Measurements from ENCODE around the gene PRG2.

PRG2 gene

GRCh38 chr11:57421066-57421465 is 30.6 kb upstream of the PRG2 start:
- no peaks in the 10 kb centered on the region for H3K27me3 ChIP-seq (replicated peaks; ENCODE audit: control insufficient read depth, insufficient read depth, low read length, poor library complexity, severe bottlenecking)
- DNase-seq, result no peak
- H3K4me1 ChIP-seq (ENCODE audit: control insufficient read depth, insufficient read depth, low read length, poor library complexity, severe bottlenecking), result peaks cover 21% of the 10 kb centered on the region
- H3K9me3 ChIP-seq (ENCODE audit: control insufficient read depth, low read length), result no peaks in the 10 kb centered on the region
- H3K27ac ChIP-seq (ENCODE audit: insufficient read depth, low read length, poor library complexity, severe bottlenecking), result no peak overlapping the region
- no peak overlapping the region for H3K4me3 ChIP-seq (ENCODE audit: insufficient read depth, low read depth, low read length, poor library complexity, severe bottlenecking)
- H3K36me3 ChIP-seq (ENCODE audit: control insufficient read depth, insufficient read depth, low read length), result peaks cover 15% of the 10 kb centered on the region

- Histone ChIP-seq H3K9me3 (ENCODE audit: control insufficient read depth, low read length) (no peaks in the 10 kb centered on the region), H3K27me3 (replicated peaks; ENCODE audit: control insufficient read depth, insufficient read depth, low read length, poor library complexity, severe bottlenecking) (no peaks in the 10 kb centered on the region), H3K4me3 (ENCODE audit: insufficient read depth, low read depth, low read length, poor library complexity, severe bottlenecking) (no peak overlapping the region), H3K27ac (ENCODE audit: insufficient read depth, low read length, poor library complexity, severe bottlenecking) (no peak overlapping the region), H3K4me1 (ENCODE audit: control insufficient read depth, insufficient read depth, low read length, poor library complexity, severe bottlenecking) (peaks cover 2% of the 10 kb centered on the region), H3K36me3 (ENCODE audit: control insufficient read depth, insufficient read depth, low read length) (peaks cover 25% of the 10 kb centered on the region)
- DNase-seq, result no peak
These were observed 28.7 kb upstream of the PRG2 start for GRCh38 chr11:57419146-57419545.

- Histone ChIP-seq H3K27ac (ENCODE audit: insufficient read depth, low read length, poor library complexity, severe bottlenecking) (no peak overlapping the region), H3K36me3 (ENCODE audit: control insufficient read depth, insufficient read depth, low read length) (peaks cover 30% of the 10 kb centered on the region), H3K27me3 (replicated peaks; ENCODE audit: control insufficient read depth, insufficient read depth, low read length, poor library complexity, severe bottlenecking) (no peaks in the 10 kb centered on the region), H3K9me3 (ENCODE audit: control insufficient read depth, low read length) (no peaks in the 10 kb centered on the region), H3K4me1 (ENCODE audit: control insufficient read depth, insufficient read depth, low read length, poor library complexity, severe bottlenecking) (no peaks in the 10 kb centered on the region), H3K4me3 (ENCODE audit: insufficient read depth, low read depth, low read length, poor library complexity, severe bottlenecking) (no peak overlapping the region)
- no peak for DNase-seq
These were observed 27.7 kb upstream of the PRG2 start for GRCh38 chr11:57418131-57418530.

GRCh38 chr11:57417056-57417455 is 26.6 kb upstream of the PRG2 start:
- Histone ChIP-seq H3K9me3 (ENCODE audit: control insufficient read depth, low read length) (no peaks in the 10 kb centered on the region), H3K27ac (ENCODE audit: insufficient read depth, low read length, poor library complexity, severe bottlenecking) (no peak overlapping the region), H3K4me1 (ENCODE audit: control insufficient read depth, insufficient read depth, low read length, poor library complexity, severe bottlenecking) (no peaks in the 10 kb centered on the region), H3K4me3 (ENCODE audit: insufficient read depth, low read depth, low read length, poor library complexity, severe bottlenecking) (no peak overlapping the region), H3K27me3 (replicated peaks; ENCODE audit: control insufficient read depth, insufficient read depth, low read length, poor library complexity, severe bottlenecking) (no peaks in the 10 kb centered on the region), H3K36me3 (ENCODE audit: control insufficient read depth, insufficient read depth, low read length) (peaks cover 30% of the 10 kb centered on the region)
- no peak for DNase-seq

GRCh38 chr11:57416436-57416835 is 26.0 kb upstream of the PRG2 start:
- no peaks in the 10 kb centered on the region for H3K9me3 ChIP-seq (ENCODE audit: control insufficient read depth, low read length)
- H3K4me3 ChIP-seq (ENCODE audit: insufficient read depth, low read depth, low read length, poor library complexity, severe bottlenecking), result no peak overlapping the region
- peaks cover 30% of the 10 kb centered on the region for H3K36me3 ChIP-seq (ENCODE audit: control insufficient read depth, insufficient read depth, low read length)
- H3K4me1 ChIP-seq (ENCODE audit: control insufficient read depth, insufficient read depth, low read length, poor library complexity, severe bottlenecking), result no peaks in the 10 kb centered on the region
- H3K27ac ChIP-seq (ENCODE audit: insufficient read depth, low read length, poor library complexity, severe bottlenecking), result no peak overlapping the region
- no peaks in the 10 kb centered on the region for H3K27me3 ChIP-seq (replicated peaks; ENCODE audit: control insufficient read depth, insufficient read depth, low read length, poor library complexity, severe bottlenecking)
- DNase-seq, result no peak

- no peaks in the 10 kb centered on the region for H3K27me3 ChIP-seq (replicated peaks; ENCODE audit: control insufficient read depth, insufficient read depth, low read length, poor library complexity, severe bottlenecking)
- H3K4me3 ChIP-seq (ENCODE audit: insufficient read depth, low read depth, low read length, poor library complexity, severe bottlenecking), result no peak overlapping the region
- H3K27ac ChIP-seq (ENCODE audit: insufficient read depth, low read length, poor library complexity, severe bottlenecking), result no peak overlapping the region
- no peaks in the 10 kb centered on the region for H3K9me3 ChIP-seq (ENCODE audit: control insufficient read depth, low read length)
- DNase-seq, result no peak
- H3K36me3 ChIP-seq (ENCODE audit: control insufficient read depth, insufficient read depth, low read length), result peaks cover 30% of the 10 kb centered on the region
- no peaks in the 10 kb centered on the region for H3K4me1 ChIP-seq (ENCODE audit: control insufficient read depth, insufficient read depth, low read length, poor library complexity, severe bottlenecking)
These were observed 24.3 kb upstream of the PRG2 start for GRCh38 chr11:57414612-57415212.

GRCh38 chr11:57413681-57414080 is 23.2 kb upstream of the PRG2 start:
- H3K4me3 ChIP-seq (ENCODE audit: insufficient read depth, low read depth, low read length, poor library complexity, severe bottlenecking), result no peak overlapping the region
- H3K4me1 ChIP-seq (ENCODE audit: control insufficient read depth, insufficient read depth, low read length, poor library complexity, severe bottlenecking), result no peaks in the 10 kb centered on the region
- no peak overlapping the region for H3K27ac ChIP-seq (ENCODE audit: insufficient read depth, low read length, poor library complexity, severe bottlenecking)
- H3K27me3 ChIP-seq (replicated peaks; ENCODE audit: control insufficient read depth, insufficient read depth, low read length, poor library complexity, severe bottlenecking), result no peaks in the 10 kb centered on the region
- peaks cover 30% of the 10 kb centered on the region for H3K36me3 ChIP-seq (ENCODE audit: control insufficient read depth, insufficient read depth, low read length)
- H3K9me3 ChIP-seq (ENCODE audit: control insufficient read depth, low read length), result no peaks in the 10 kb centered on the region
- DNase-seq, result no peak

- no peak overlapping the region for H3K27ac ChIP-seq (ENCODE audit: insufficient read depth, low read length, poor library complexity, severe bottlenecking)
- H3K4me3 ChIP-seq (ENCODE audit: insufficient read depth, low read depth, low read length, poor library complexity, severe bottlenecking), result no peak overlapping the region
These were observed 19.8 kb upstream of the PRG2 start for GRCh38 chr11:57410287-57410686.

GRCh38 chr11:57409321-57410100 is 19.1 kb upstream of the PRG2 start:
- Histone ChIP-seq H3K36me3 (ENCODE audit: control insufficient read depth, insufficient read depth, low read length) (peaks cover 15% of the 10 kb centered on the region), H3K4me1 (ENCODE audit: control insufficient read depth, insufficient read depth, low read length, poor library complexity, severe bottlenecking) (no peaks in the 10 kb centered on the region), H3K9me3 (ENCODE audit: control insufficient read depth, low read length) (no peaks in the 10 kb centered on the region), H3K27me3 (replicated peaks; ENCODE audit: control insufficient read depth, insufficient read depth, low read length, poor library complexity, severe bottlenecking) (no peaks in the 10 kb centered on the region), H3K27ac (ENCODE audit: insufficient read depth, low read length, poor library complexity, severe bottlenecking) (no peak overlapping the region), H3K4me3 (ENCODE audit: insufficient read depth, low read depth, low read length, poor library complexity, severe bottlenecking) (no peak overlapping the region)
- DNase-seq, result no peak

More at GRCh38 chr11:57410287-57410686, 19.8 kb upstream of the PRG2 start:
- no peak for DNase-seq
- H3K36me3 ChIP-seq (ENCODE audit: control insufficient read depth, insufficient read depth, low read length), result peaks cover 19% of the 10 kb centered on the region
- no peaks in the 10 kb centered on the region for H3K9me3 ChIP-seq (ENCODE audit: control insufficient read depth, low read length)
- no peaks in the 10 kb centered on the region for H3K27me3 ChIP-seq (replicated peaks; ENCODE audit: control insufficient read depth, insufficient read depth, low read length, poor library complexity, severe bottlenecking)
- H3K4me1 ChIP-seq (ENCODE audit: control insufficient read depth, insufficient read depth, low read length, poor library complexity, severe bottlenecking), result no peaks in the 10 kb centered on the region

- H3K9me3 ChIP-seq (ENCODE audit: control insufficient read depth, low read length), result no peaks in the 10 kb centered on the region
- H3K4me1 ChIP-seq (ENCODE audit: control insufficient read depth, insufficient read depth, low read length, poor library complexity, severe bottlenecking), result no peaks in the 10 kb centered on the region
- peaks cover 10% of the 10 kb centered on the region for H3K36me3 ChIP-seq (ENCODE audit: control insufficient read depth, insufficient read depth, low read length)
- no peak overlapping the region for H3K4me3 ChIP-seq (ENCODE audit: insufficient read depth, low read depth, low read length, poor library complexity, severe bottlenecking)
- no peak overlapping the region for H3K27ac ChIP-seq (ENCODE audit: insufficient read depth, low read length, poor library complexity, severe bottlenecking)
- no peaks in the 10 kb centered on the region for H3K27me3 ChIP-seq (replicated peaks; ENCODE audit: control insufficient read depth, insufficient read depth, low read length, poor library complexity, severe bottlenecking)
- no peak for DNase-seq
These were observed 18.3 kb upstream of the PRG2 start for GRCh38 chr11:57408771-57409170.
